Measurements from ENCODE around the gene GRK6. TPM values are rescaled to one million over a fixed set of nuclear protein-coding genes. Genes with fewer than 3 reads are reported as not detected.
A peak's percentile ranks its signal among the peaks of the same experiment; 100 is the strongest.

Gene GRK6
- total and polyA plus RNA-seq, 2 experiments from 2014 or later, result 13.0 to 56.8 TPM

DNA sequence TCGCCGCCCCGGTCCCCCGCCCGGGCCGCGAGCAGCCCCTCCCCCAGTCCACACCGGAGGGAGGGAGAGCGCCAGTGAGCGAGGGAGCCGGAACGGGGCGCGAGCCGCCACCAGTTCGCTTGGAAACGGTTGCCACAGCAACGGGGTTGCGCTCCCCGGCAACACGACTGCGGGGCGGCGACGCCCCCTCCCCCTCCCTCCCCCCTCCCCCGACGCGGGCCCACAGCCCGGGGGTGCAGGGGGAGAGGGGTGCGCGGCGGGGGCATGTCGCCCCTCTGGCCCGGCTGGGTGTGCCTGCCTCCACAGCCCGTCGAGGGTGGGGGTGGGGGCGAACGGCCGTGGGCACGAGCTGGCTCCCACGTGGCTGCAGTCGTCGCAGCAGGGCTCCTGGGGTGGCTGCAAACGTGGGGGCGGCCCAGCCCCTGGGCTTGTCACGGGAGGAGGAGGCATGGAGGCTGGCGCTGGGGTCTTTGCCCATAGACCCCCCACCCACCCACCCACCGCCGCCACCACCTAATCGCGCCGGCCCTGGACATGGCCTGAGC, 20.7 kb downstream of the GRK6 start:
- peak overlapping the region; percentile 71; the same call in 2 of the 3 replicates for H3K4me3 Mint-ChIP-seq
- Histone ChIP-seq H3K4me2 (peak overlapping the region; percentile 88), H3F3A (replicated peaks; ENCODE audit: low read depth) (peaks cover 29% of the 10 kb centered on the region), H3K4me1 (ENCODE audit: insufficient read depth) (peaks cover 23% of the 10 kb centered on the region), H4K20me1 (replicated peaks; ENCODE audit: insufficient read depth) (no peaks in the 10 kb centered on the region; the same call in 1 of the 2 replicates), H3K27me3 (ENCODE audit: insufficient read depth) (peaks cover 39% of the 10 kb centered on the region), H3K27ac (ENCODE audit: low read depth) (no peak overlapping the region), H3K9me2 (ENCODE audit: insufficient read depth) (no peaks in the 10 kb centered on the region), H3K4me3 (peak overlapping the region; percentile 80), H3K79me2 (replicated peaks; ENCODE audit: insufficient read depth) (no peaks in the 10 kb centered on the region), H3K36me3 (ENCODE audit: insufficient read depth) (no peaks in the 10 kb centered on the region), H2AFZ (no peak overlapping the region)
- peaks cover 36% of the 10 kb centered on the region for H3K4me1 Mint-ChIP-seq
- ATAC-seq, result peak; percentile 17
- peak; percentile 86 for DNase-seq (ENCODE audit: low spot score)
- H3K9me3 Mint-ChIP-seq, result peaks cover 3% of the 10 kb centered on the region; the same call in 1 of the 3 replicates
- peaks cover 45% of the 10 kb centered on the region for H3K27me3 Mint-ChIP-seq (ENCODE audit: insufficient read depth, low read depth, poor library complexity)
- H3K36me3 Mint-ChIP-seq (ENCODE audit: low read depth), result peaks cover 11% of the 10 kb centered on the region; the same call in 1 of the 3 replicates
- TF ChIP-seq, protein P1, sequence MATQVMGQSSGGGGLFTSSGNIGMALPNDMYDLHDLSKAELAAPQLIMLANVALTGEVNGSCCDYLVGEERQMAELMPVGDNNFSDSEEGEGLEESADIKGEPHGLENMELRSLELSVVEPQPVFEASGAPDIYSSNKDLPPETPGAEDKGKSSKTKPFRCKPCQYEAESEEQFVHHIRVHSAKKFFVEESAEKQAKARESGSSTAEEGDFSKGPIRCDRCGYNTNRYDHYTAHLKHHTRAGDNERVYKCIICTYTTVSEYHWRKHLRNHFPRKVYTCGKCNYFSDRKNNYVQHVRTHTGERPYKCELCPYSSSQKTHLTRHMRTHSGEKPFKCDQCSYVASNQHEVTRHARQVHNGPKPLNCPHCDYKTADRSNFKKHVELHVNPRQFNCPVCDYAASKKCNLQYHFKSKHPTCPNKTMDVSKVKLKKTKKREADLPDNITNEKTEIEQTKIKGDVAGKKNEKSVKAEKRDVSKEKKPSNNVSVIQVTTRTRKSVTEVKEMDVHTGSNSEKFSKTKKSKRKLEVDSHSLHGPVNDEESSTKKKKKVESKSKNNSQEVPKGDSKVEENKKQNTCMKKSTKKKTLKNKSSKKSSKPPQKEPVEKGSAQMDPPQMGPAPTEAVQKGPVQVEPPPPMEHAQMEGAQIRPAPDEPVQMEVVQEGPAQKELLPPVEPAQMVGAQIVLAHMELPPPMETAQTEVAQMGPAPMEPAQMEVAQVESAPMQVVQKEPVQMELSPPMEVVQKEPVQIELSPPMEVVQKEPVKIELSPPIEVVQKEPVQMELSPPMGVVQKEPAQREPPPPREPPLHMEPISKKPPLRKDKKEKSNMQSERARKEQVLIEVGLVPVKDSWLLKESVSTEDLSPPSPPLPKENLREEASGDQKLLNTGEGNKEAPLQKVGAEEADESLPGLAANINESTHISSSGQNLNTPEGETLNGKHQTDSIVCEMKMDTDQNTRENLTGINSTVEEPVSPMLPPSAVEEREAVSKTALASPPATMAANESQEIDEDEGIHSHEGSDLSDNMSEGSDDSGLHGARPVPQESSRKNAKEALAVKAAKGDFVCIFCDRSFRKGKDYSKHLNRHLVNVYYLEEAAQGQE (IDR thresholded peaks at IDR 0.05; ENCODE audit: unreplicated experiment), result no peak
- no peak overlapping the region for H3K27ac Mint-ChIP-seq

DNA sequence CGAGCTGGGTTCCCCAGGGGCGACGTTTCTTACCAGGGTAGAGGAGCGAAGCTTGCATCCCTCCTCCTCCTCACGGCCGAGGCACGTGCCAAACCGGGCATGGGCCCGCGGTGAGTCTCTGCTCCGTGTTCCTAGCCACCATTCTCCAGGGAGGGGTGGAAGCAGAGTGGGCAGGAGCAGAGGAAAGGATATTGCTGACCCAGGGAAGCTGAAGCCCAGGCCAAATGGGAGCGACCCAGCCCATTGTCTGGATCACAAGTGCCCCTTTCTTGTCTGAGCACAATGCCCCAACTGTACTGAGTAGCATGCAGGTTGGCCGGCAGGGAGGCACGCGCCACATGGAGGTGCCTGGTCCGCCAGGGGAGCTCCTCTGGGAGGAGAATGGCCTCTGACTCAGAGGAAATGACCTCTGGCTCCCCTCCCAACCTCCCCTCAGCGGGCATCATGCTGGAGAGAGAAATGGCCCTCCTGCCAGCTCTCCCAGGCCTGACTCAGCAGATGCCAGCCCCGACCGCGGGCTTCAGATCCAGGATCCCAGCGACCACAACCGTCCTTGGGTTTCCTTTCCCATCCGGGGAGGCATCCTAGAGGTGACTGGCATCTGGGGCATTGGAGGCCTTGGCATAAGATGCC, 21.3 kb downstream of the GRK6 start:
- Histone ChIP-seq H3K9me2 (ENCODE audit: insufficient read depth) (no peaks in the 10 kb centered on the region), H3K4me2 (peak overlapping the region; percentile 88), H3K27ac (ENCODE audit: low read depth) (no peak overlapping the region), H3K79me2 (replicated peaks; ENCODE audit: insufficient read depth) (no peaks in the 10 kb centered on the region), H2AFZ (0 out of 2 replicates have a peak overlapping the region, but pooled peaks have one; percentile 56), H3K4me1 (ENCODE audit: insufficient read depth) (peaks cover 23% of the 10 kb centered on the region), H3K4me3 (peak overlapping the region; percentile 80), H3K27me3 (ENCODE audit: insufficient read depth) (peaks cover 42% of the 10 kb centered on the region), H3K36me3 (ENCODE audit: insufficient read depth) (no peaks in the 10 kb centered on the region), H4K20me1 (replicated peaks; ENCODE audit: insufficient read depth) (peaks cover 2% of the 10 kb centered on the region; the same call in 1 of the 2 replicates), H3F3A (replicated peaks; ENCODE audit: low read depth) (peaks cover 29% of the 10 kb centered on the region)
- peaks cover 8% of the 10 kb centered on the region; the same call in 1 of the 3 replicates for H3K36me3 Mint-ChIP-seq (ENCODE audit: low read depth)
- H3K27me3 Mint-ChIP-seq (ENCODE audit: insufficient read depth, low read depth, poor library complexity), result peaks cover 48% of the 10 kb centered on the region
- peaks cover 38% of the 10 kb centered on the region for H3K4me1 Mint-ChIP-seq
- DNase-seq (ENCODE audit: low spot score), result peak; percentile 84
- no peak overlapping the region; the same call in 1 of the 2 replicates for H3K27ac Mint-ChIP-seq
- H3K9me3 Mint-ChIP-seq, result peaks cover 3% of the 10 kb centered on the region; the same call in 1 of the 3 replicates
- ATAC-seq, result peak; percentile 56
- H3K4me3 Mint-ChIP-seq, result peak overlapping the region; percentile 71
- TF ChIP-seq, protein P2, sequence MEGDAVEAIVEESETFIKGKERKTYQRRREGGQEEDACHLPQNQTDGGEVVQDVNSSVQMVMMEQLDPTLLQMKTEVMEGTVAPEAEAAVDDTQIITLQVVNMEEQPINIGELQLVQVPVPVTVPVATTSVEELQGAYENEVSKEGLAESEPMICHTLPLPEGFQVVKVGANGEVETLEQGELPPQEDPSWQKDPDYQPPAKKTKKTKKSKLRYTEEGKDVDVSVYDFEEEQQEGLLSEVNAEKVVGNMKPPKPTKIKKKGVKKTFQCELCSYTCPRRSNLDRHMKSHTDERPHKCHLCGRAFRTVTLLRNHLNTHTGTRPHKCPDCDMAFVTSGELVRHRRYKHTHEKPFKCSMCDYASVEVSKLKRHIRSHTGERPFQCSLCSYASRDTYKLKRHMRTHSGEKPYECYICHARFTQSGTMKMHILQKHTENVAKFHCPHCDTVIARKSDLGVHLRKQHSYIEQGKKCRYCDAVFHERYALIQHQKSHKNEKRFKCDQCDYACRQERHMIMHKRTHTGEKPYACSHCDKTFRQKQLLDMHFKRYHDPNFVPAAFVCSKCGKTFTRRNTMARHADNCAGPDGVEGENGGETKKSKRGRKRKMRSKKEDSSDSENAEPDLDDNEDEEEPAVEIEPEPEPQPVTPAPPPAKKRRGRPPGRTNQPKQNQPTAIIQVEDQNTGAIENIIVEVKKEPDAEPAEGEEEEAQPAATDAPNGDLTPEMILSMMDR (conservative IDR thresholded peaks at IDR 0.05; ENCODE audit: low read depth in 2 of 2), result 0 out of 4 replicates have a peak, but pooled peaks of 1 of the 2 experiments have one; percentile 5
- TF ChIP-seq NANOG (IDR thresholded peaks at IDR 0.05; ENCODE audit: borderline replicate concordance), result no peak

All from GM23338 (cell line).